PC-9 (cell line): ENCODE measurements around the gene MINDY4. TPM values are rescaled to one million over a fixed set of nuclear protein-coding genes. Genes with fewer than 3 reads are reported as not detected.

Experiments
- BruUV-seq: library from RNA; stranded (reverse); fragments of 400-500 nt; replicated peaks from 2 replicates; lab custom pipeline; 2021; lab: Mats Ljungman, UMichigan
- CTCF ChIA-PET: fragments of 300-600 bp; sonication (Branson Sonifier 250); formaldehyde crosslinking; loops from one replicate; lab custom pipeline; 2022; ENCODE audit warnings: antibody characterized with exemption; lab: Charles Lee
- POLR2A ChIA-PET: fragments of 300-600 bp; sonication (Branson Sonifier 250); formaldehyde crosslinking; loops from one replicate; lab custom pipeline; 2022; ENCODE audit warnings: antibody characterized with exemption; ENCODE audit not compliant: unreplicated experiment; lab: Charles Lee
- DNase-seq, 2 experiments: peaks; one replicate each; pipeline versions ENCODE4 v3.0.0 to v3.0.0-alpha.2; 2015 to 2022; ENCODE audit warnings: mixed read lengths in 1 of 2
- H2AFZ ChIP-seq: fragments of 200-600 bp; sonication (generic); 2 replicates; pipeline ENCODE4 v1.8.1; 2017; ENCODE audit warnings: antibody characterized with exemption
- H3F3A ChIP-seq: fragments of 200-600 bp; sonication (generic); 2 replicates; pipeline ENCODE4 v1.8.1; 2017; ENCODE audit warnings: antibody characterized with exemption, mild to moderate bottlenecking, low read depth; ENCODE audit not compliant: insufficient read depth
- H3K27ac ChIP-seq: fragments of 200-600 bp; sonication (generic); 2 replicates; pipeline ENCODE4 v1.6.1; 2016; ENCODE audit warnings: mixed run types
- H3K27me3 ChIP-seq: fragments of 200-600 bp; sonication (generic); 2 replicates; pipeline ENCODE4 v1.6.1; 2016; ENCODE audit warnings: low read depth, mixed run types; ENCODE audit not compliant: insufficient read depth
- H3K36me3 ChIP-seq: fragments of 200-600 bp; sonication (generic); 2 replicates; pipeline ENCODE4 v1.6.1; 2016; ENCODE audit warnings: low read depth, mixed run types
- H3K4me1 ChIP-seq: fragments of 200-600 bp; sonication (generic); replicated peaks from 2 replicates; pipeline ENCODE4 v1.6.1; 2016; ENCODE audit warnings: mixed run types; ENCODE audit not compliant: insufficient read depth
- H3K4me2 ChIP-seq: fragments of 200-600 bp; sonication (generic); 2 replicates; pipeline ENCODE4 v1.6.1; 2017; ENCODE audit warnings: mixed run types
- H3K4me3 ChIP-seq: fragments of 200-600 bp; sonication (generic); 2 replicates; pipeline ENCODE4 v1.6.1; 2016; ENCODE audit warnings: mixed run types
- H3K79me2 ChIP-seq: fragments of 200-600 bp; sonication (generic); 2 replicates; pipeline ENCODE4 v1.6.1; 2017; ENCODE audit warnings: low read depth, mixed run types
- H3K9me2 ChIP-seq: fragments of 200-600 bp; sonication (generic); 2 replicates; pipeline ENCODE4 v1.8.1; 2017; ENCODE audit warnings: mild to moderate bottlenecking; ENCODE audit not compliant: insufficient read depth
- H3K9me3 ChIP-seq: fragments of 200-600 bp; sonication (generic); 2 replicates; pipeline ENCODE4 v1.8.1; 2016; ENCODE audit warnings: low read depth; ENCODE audit not compliant: insufficient read depth
- H4K20me1 ChIP-seq: fragments of 200-600 bp; sonication (generic); 2 replicates; pipeline ENCODE4 v1.8.1; 2017; ENCODE audit not compliant: insufficient read depth
- EZH2 ChIP-seq: fragments of 200-600 bp; sonication (generic); IDR thresholded peaks from 2 replicates; pipeline ENCODE4 v1.8.0; 2017; ENCODE audit warnings: antibody characterized with exemption, low read depth
- intact Hi-C: fragments of 100-400 bp; cut with micrococcal nuclease; formaldehyde crosslinking; loops from one replicate; pipeline ENCODE4 v1.10.0; 2022; ENCODE audit not compliant: unreplicated experiment
- total RNA-seq: library from RNA; stranded (reverse); gene quantifications from 2 replicates; pipeline ENCODE4 v1.2.3, GENCODE V29; 2021
- TF ChIP-seq, protein P1 (sequence below): fragments of 200-600 bp; sonication (generic); conservative IDR thresholded peaks from 2 replicates; pipeline ENCODE4 v1.6.1; 2017; ENCODE audit warnings: mixed run types, antibody characterized with exemption, mild to moderate bottlenecking, moderate library complexity

Gene MINDY4
- total RNA-seq, 1 experiment from 2014 or later, result 14.8 TPM

DNA sequence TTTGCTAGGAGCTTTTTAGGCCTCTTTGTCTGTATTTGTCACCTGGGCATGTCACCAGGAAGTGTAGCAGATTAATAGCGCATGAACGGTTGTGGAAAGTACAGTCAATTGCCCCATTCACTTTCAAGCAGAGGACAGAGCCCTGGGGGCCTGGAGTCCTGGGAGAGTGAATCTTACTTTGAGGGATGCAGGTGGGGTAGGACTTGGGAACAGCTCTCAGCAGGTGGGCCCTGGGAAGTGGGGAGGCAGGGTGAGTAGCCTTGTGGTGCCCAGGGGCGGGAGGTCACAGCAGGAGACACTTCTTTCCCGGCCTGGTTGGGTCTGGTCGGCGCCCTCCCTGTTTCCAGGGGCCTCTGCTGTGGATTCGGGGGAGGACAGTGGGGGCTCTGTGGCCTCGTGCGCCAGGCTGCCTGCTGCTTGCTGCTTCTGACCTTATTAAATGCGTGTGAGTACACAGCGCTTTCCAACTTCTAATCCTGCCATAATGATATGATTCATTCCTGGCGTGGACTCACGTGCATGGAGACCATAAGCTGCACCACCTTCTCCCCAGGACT, 88.8 kb downstream of the MINDY4 start:
- H3K4me3 ChIP-seq, result no peak overlapping the region
- H3K9me2 ChIP-seq, result no peaks in the 10 kb centered on the region
- POLR2A ChIA-PET, result interaction anchor here (0.6 to 0.7 kb wide), 2 partner anchors 29 to 1297 kb away, joined by 3 to 27 read pairs; no protein-coding TSS in a partner anchor
- no peaks in the 10 kb centered on the region for H3K27me3 ChIP-seq
- CTCF ChIA-PET, result no interaction called here
- peak; percentile 53 to 94 for DNase-seq
- H2AFZ ChIP-seq, result no peak overlapping the region
- H4K20me1 ChIP-seq, result no peaks in the 10 kb centered on the region
- H3K4me1 ChIP-seq, result peaks cover 26% of the 10 kb centered on the region
- no TSS peak for BruUV-seq
- H3K27ac ChIP-seq, result peak overlapping the region; percentile 55
- TF ChIP-seq, protein P1, sequence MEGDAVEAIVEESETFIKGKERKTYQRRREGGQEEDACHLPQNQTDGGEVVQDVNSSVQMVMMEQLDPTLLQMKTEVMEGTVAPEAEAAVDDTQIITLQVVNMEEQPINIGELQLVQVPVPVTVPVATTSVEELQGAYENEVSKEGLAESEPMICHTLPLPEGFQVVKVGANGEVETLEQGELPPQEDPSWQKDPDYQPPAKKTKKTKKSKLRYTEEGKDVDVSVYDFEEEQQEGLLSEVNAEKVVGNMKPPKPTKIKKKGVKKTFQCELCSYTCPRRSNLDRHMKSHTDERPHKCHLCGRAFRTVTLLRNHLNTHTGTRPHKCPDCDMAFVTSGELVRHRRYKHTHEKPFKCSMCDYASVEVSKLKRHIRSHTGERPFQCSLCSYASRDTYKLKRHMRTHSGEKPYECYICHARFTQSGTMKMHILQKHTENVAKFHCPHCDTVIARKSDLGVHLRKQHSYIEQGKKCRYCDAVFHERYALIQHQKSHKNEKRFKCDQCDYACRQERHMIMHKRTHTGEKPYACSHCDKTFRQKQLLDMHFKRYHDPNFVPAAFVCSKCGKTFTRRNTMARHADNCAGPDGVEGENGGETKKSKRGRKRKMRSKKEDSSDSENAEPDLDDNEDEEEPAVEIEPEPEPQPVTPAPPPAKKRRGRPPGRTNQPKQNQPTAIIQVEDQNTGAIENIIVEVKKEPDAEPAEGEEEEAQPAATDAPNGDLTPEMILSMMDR, result no peak
- no peak for TF ChIP-seq EZH2
- H3K36me3 ChIP-seq, result no peaks in the 10 kb centered on the region
- no peaks in the 10 kb centered on the region for H3K9me3 ChIP-seq
- intact Hi-C loops, result loop anchor here (1.0 kb wide), 1 partner anchor 46 kb away; no protein-coding TSS in a partner anchor
- H3K79me2 ChIP-seq, result no peaks in the 10 kb centered on the region
- peaks cover 7% of the 10 kb centered on the region; the same call in 1 of the 2 replicates for H3F3A ChIP-seq
- peak overlapping the region; percentile 45 for H3K4me2 ChIP-seq

DNA sequence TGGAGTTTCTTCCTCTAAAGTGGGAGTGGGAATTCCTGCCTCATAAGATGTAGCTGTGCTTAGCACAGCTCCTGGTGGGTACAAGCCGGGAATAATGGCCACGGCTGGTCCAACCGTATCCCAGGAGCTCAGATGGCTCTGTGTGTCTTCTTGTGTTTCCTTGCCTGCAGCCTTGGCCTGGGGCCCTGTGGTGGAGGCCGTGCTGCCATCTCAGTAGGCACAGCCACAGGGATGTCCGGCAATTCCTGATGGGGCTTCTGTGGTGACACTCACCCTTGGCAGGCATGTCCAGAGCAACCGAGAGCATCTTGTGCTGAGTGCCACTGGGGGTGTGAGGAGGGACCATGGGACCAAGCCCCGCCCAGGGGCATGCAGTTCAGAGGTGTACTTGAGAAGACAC, 90.4 kb downstream of the MINDY4 start:
- no peaks in the 10 kb centered on the region for H3K36me3 ChIP-seq
- CTCF ChIA-PET, result no interaction called here
- H3K27ac ChIP-seq, result no peak overlapping the region
- no peak for DNase-seq
- no peak overlapping the region for H3K4me2 ChIP-seq
- POLR2A ChIA-PET, result no interaction called here
- TF ChIP-seq, protein P1, result no peak
- TF ChIP-seq EZH2, result no peak
- intact Hi-C loops, result no loop called here
- H3K79me2 ChIP-seq, result no peaks in the 10 kb centered on the region
- H3F3A ChIP-seq, result peaks cover 7% of the 10 kb centered on the region; the same call in 1 of the 2 replicates
- no peaks in the 10 kb centered on the region for H3K9me3 ChIP-seq
- no peak overlapping the region for H2AFZ ChIP-seq
- H3K27me3 ChIP-seq, result no peaks in the 10 kb centered on the region
- no peaks in the 10 kb centered on the region for H4K20me1 ChIP-seq
- no peaks in the 10 kb centered on the region for H3K9me2 ChIP-seq
- BruUV-seq, result no TSS peak
- H3K4me1 ChIP-seq, result peaks cover 26% of the 10 kb centered on the region
- no peak overlapping the region for H3K4me3 ChIP-seq

DNA sequence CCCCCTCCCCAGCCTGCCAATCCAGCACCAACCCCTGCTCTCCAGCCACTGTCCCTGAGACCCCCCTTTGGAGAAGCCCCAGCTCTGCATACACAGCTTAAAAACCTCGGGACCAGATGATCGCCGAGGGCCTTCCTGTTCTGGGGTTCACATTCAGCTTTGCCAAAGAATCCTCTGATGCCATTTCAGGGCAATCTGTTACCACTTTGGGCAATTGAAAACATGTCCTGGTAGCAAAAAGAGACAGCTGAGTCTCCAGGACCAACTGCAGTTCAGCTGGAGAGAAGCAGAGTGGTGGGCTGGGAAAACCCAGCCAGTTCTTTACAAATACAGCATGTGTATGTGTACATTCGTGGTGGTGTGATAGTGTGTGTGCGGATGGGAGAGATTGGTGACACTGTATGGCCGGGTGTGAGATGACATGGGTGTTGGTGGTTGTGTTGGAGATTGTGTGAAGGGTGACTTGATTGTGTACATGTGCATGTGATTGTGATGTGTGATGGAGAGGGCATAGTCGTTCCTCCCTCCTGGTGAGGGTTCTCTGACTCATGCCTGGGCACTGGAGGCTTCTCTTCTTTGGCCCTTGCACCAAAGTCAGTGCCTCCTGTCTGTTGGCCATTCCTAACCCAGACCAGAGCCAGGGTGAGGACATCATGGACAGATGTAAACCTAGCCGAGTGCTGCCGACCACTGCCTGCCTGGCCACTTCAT, 91.9 kb downstream of the MINDY4 start:
- ChIA-PET CTCF (no interaction called here), POLR2A (no interaction called here)
- Histone ChIP-seq H3K27me3 (no peaks in the 10 kb centered on the region), H3K4me1 (peaks cover 26% of the 10 kb centered on the region), H3K36me3 (no peaks in the 10 kb centered on the region), H3K79me2 (no peaks in the 10 kb centered on the region), H3K9me3 (no peaks in the 10 kb centered on the region), H3K4me2 (no peak overlapping the region), H3K27ac (no peak overlapping the region), H3K4me3 (no peak overlapping the region), H3F3A (peaks cover 7% of the 10 kb centered on the region; the same call in 1 of the 2 replicates), H2AFZ (no peak overlapping the region), H3K9me2 (no peaks in the 10 kb centered on the region), H4K20me1 (no peaks in the 10 kb centered on the region)
- no peak for DNase-seq
- intact Hi-C loops, result no loop called here
- BruUV-seq, result no TSS peak
- TF ChIP-seq EZH2, result no peak
- TF ChIP-seq, protein P1, result no peak
